HepG2 (cell line): ENCODE measurements around the gene KRTAP4-16. TPM values are rescaled to one million over a fixed set of nuclear protein-coding genes. Genes with fewer than 3 reads are reported as not detected.

Experiments
- ATAC-seq: fragments of 200-7000 bp; cut with Tn5 transposase; 3 replicates; pipeline ENCODE4 v1.9.1; 2020; ENCODE audit warnings: mild to moderate bottlenecking, moderate library complexity
- BruUV-seq: library from RNA; stranded (reverse); fragments of 400-500 nt; replicated peaks from 2 replicates; lab custom pipeline; 2021; lab: Mats Ljungman, UMichigan
- CTCF ChIA-PET: fragments of 300-600 bp; formaldehyde crosslinking; extraction: SDS; loops from one replicate; lab custom pipeline; 2021; ENCODE audit warnings: low total read pairs, inconsistent platforms, low intra/inter-chr PET ratio; lab: Yijun Ruan, JAX
- POLR2A ChIA-PET: fragments of 350-600 bp; sonication (Branson Sonifier 250); formaldehyde crosslinking; loops from one replicate; lab custom pipeline; 2020; ENCODE audit warnings: antibody characterized with exemption, inconsistent platforms; lab: Yijun Ruan, JAX
- DNase-seq: peaks from one replicate; pipeline ENCODE4 v3.0.0-alpha.2; 2015; ENCODE audit warnings: low spot score
- FAIRE-seq: peaks from 3 replicates; lab custom pipeline; 2011; peaks lifted over from hg19 to GRCh38; lab: Jason Lieb, UNC
- H2AFZ ChIP-seq: one replicate; pipeline ENCODE4 v1.6.1; 2011; ENCODE audit warnings: low read length, inconsistent platforms
- H3K27ac ChIP-seq: fragments of 300-600 bp; 3 replicates; pipeline ENCODE4 v1.8.0; 2011; ENCODE audit warnings: mixed run types, mild to moderate bottlenecking, mixed read lengths, low read length, inconsistent platforms; ENCODE audit not compliant: insufficient read depth; ENCODE audit errors: extremely low read length
- H3K27me3 ChIP-seq, 2 experiments: fragments of 200-600 bp in 1 of 2; 2 replicates in 1 of 2; 3 replicates in 1 of 2; pipeline versions ENCODE4 v1.6.0 to v1.8.0; 2011; ENCODE audit warnings: low read length in 2 of 2, mild to moderate bottlenecking in 2 of 2, moderate library complexity in 2 of 2, inconsistent platforms in 1 of 2; ENCODE audit not compliant: insufficient read depth in 2 of 2, control insufficient read depth in 1 of 2
- H3K36me3 ChIP-seq, 2 experiments: fragments of 200-600 bp in 1 of 2; replicated peaks in 1 of 2; 2 replicates in 1 of 2; 3 replicates in 1 of 2; pipeline versions ENCODE4 v1.5.1 to v1.8.0; 2011; ENCODE audit warnings: low read length in 2 of 2, inconsistent platforms in 1 of 2; ENCODE audit not compliant: insufficient read depth in 2 of 2, control insufficient read depth in 1 of 2
- H3K4me1 ChIP-seq: 2 replicates; pipeline ENCODE4 v1.5.1; 2012; ENCODE audit warnings: low read length, inconsistent platforms; ENCODE audit not compliant: insufficient read depth
- H3K4me2 ChIP-seq: 2 replicates; pipeline ENCODE4 v1.6.0; 2011; ENCODE audit warnings: low read depth, low read length, inconsistent platforms
- H3K4me3 ChIP-seq, 3 experiments: fragments of 200-600 bp in 1 of 3; sonication (generic), shearing (Covaris generic) in 1 of 3; replicated peaks in 1 of 3; 2 replicates each; pipeline ENCODE4 v1.5.1; 2011 to 2016; ENCODE audit warnings: low read length in 3 of 3, inconsistent platforms in 2 of 3, low read depth in 2 of 3, mild to moderate bottlenecking in 2 of 3, control low read depth in 1 of 3, mixed read lengths in 1 of 3; ENCODE audit not compliant: insufficient read depth in 1 of 3
- H3K79me2 ChIP-seq: one replicate; pipeline ENCODE4 v1.6.1; 2011; ENCODE audit warnings: low read length, inconsistent platforms; ENCODE audit not compliant: insufficient read depth
- H3K9ac ChIP-seq: 2 replicates; pipeline ENCODE4 v1.6.0; 2011; ENCODE audit warnings: mild to moderate bottlenecking, low read depth, low read length, inconsistent platforms; ENCODE audit not compliant: insufficient read depth
- H3K9me3 ChIP-seq: 2 replicates; pipeline ENCODE4 v1.5.1; 2012; ENCODE audit warnings: mild to moderate bottlenecking, low read length
- H4K20me1 ChIP-seq: 2 replicates; pipeline ENCODE4 v1.6.0; 2011; ENCODE audit warnings: inconsistent platforms, mild to moderate bottlenecking, low read length, moderate library complexity; ENCODE audit not compliant: insufficient read depth
- ASH2L ChIP-seq: fragments of 300-600, 200-600 bp; sonication (generic); IDR thresholded peaks from 2 replicates; pipeline ENCODE4 v1.7.0; 2017; ENCODE audit warnings: low read depth, mild to moderate bottlenecking, moderate library complexity, mixed read lengths, low read length; ENCODE audit not compliant: insufficient read length
- GPBP1L1 ChIP-seq: sonication (generic); formaldehyde crosslinking; IDR thresholded peaks from 2 replicates; pipeline ENCODE4 v1.5.0; 2020; ENCODE audit warnings: mild to moderate bottlenecking, missing genetic modification reagents
- HOMEZ ChIP-seq: IDR thresholded peaks from 2 replicates; pipeline ENCODE4 v1.6.1; 2016; ENCODE audit warnings: low read depth
- MAZ ChIP-seq, 2 experiments: sonication (generic) in 1 of 2; formaldehyde crosslinking in 1 of 2; IDR thresholded peaks; 2 replicates each; pipeline versions ENCODE4 v1.5.0 to v1.6.1; 2012 to 2020; ENCODE audit warnings: low read depth in 2 of 2, mild to moderate bottlenecking in 2 of 2, borderline replicate concordance in 1 of 2, improper control_type of control experiment in 1 of 2, low read length in 1 of 2, missing genetic modification reagents in 1 of 2, moderate library complexity in 1 of 2
- MEF2D ChIP-seq: sonication (generic); formaldehyde crosslinking; IDR thresholded peaks from 2 replicates; pipeline ENCODE4 v1.5.1; 2020; ENCODE audit warnings: mild to moderate bottlenecking, missing genetic modification reagents
- SOX5 ChIP-seq: IDR thresholded peaks from 2 replicates; pipeline ENCODE4 v1.6.1; 2016; ENCODE audit warnings: borderline replicate concordance
- TFE3 ChIP-seq: IDR thresholded peaks from 2 replicates; pipeline ENCODE4 v1.6.1; 2016
- U2AF1 ChIP-seq: fragments of 200-400 bp; formaldehyde crosslinking; optimal IDR thresholded peaks from 2 replicates; pipeline ENCODE3; 2017; ENCODE audit warnings: mild to moderate bottlenecking, low read depth, low read length
- ZBTB7A ChIP-seq: sonication (generic); formaldehyde crosslinking; IDR thresholded peaks from 2 replicates; pipeline ENCODE4 v1.8.0; 2022; ENCODE audit warnings: mild to moderate bottlenecking, missing genetic modification reagents
- ZNF280D ChIP-seq: sonication (generic); formaldehyde crosslinking; IDR thresholded peaks from 2 replicates; pipeline ENCODE4 v1.5.1; 2020; ENCODE audit warnings: mild to moderate bottlenecking, missing genetic modification reagents
- WGBS: methylation state at CpG from one replicate; pipeline ENCODE4 v1.1.6; 2017; ENCODE audit warnings: low lambda C conversion rate; 5-methylcytosine and 5-hydroxymethylcytosine counted together
- in situ Hi-C: cut with HindIII; loops from 2 replicates; pipeline ENCODE4 v1.10.0; 2017; ENCODE audit warnings: low pct_unique_long_range_greater_than_20kb; ENCODE audit not compliant: extremely low pct_ligation_motif_present
- intact Hi-C: fragments of 100-400 bp; cut with micrococcal nuclease; formaldehyde crosslinking; loops from one replicate; pipeline ENCODE4 v1.10.0; 2022; ENCODE audit not compliant: unreplicated experiment
- polyA plus RNA-seq, 8 experiments: library from polyadenylated mRNA; depleted of rRNA in 3 of 8; stranded (reverse) in 7 of 8; unstranded in 1 of 8; fragments of >200 nt; fragmentation: Illumina TruSeq in 4 of 8; extraction: Trizol in 4 of 8; gene quantifications; 2 replicates each; pipeline versions ENCODE4 v1.2.1 to v1.2.3, GENCODE V29; 2011 to 2016; ENCODE audit warnings: low read depth in 4 of 8, missing spikeins in 1 of 8, mixed read lengths in 1 of 8; ENCODE audit not compliant: insufficient read depth in 1 of 8
- total RNA-seq, 5 experiments: library from RNA; depleted of rRNA; stranded (reverse); fragments of >200 nt; fragmentation: Illumina TruSeq; extraction: Trizol; gene quantifications; 2 replicates each; pipeline ENCODE4 v1.2.3, GENCODE V29; 2016; ENCODE audit warnings: low read depth in 1 of 5

Gene KRTAP4-16
- total and polyA plus RNA-seq, 2 of the 13 experiments (the other 11 are each of a cell fraction or from before 2014, with no cell fraction given) = not detected

- POLR2A ChIA-PET = no interaction called here
- Histone ChIP-seq H4K20me1 (no peaks in the 10 kb centered on the region), H3K4me2 (no peak overlapping the region), H3K4me1 (no peaks in the 10 kb centered on the region), H3K9ac (no peak overlapping the region), H3K27me3 (no peaks in the 10 kb centered on the region), H3K4me3 (no peak overlapping the region), H3K27ac (no peak overlapping the region), H3K79me2 (no peaks in the 10 kb centered on the region), H2AFZ (no peak overlapping the region), H3K9me3 (peaks cover 40% of the 10 kb centered on the region), H3K36me3 (no peaks in the 10 kb centered on the region)
- FAIRE-seq (no peak), ATAC-seq (no peak), DNase-seq (no peak)
- CTCF ChIA-PET = no interaction called here
- WGBS = 5% methylated on average over 1 of the region's 1 CpG
- intact Hi-C loops (no loop called here), in situ Hi-C loops (no loop called here)
- no TSS peak for BruUV-seq
- no peak for TF ChIP-seq MEF2D
- no peak for TF ChIP-seq ASH2L
- no peak for TF ChIP-seq SOX5 (CRISPR knock-in tag)
- TF ChIP-seq U2AF1 = no peak
- TF ChIP-seq MAZ (IDR thresholded peaks at IDR 0.05; ENCODE audit: borderline replicate concordance, low read depth, low read length) = no peak
- TF ChIP-seq MAZ (CRISPR knock-in tag; IDR thresholded peaks at IDR 0.05; ENCODE audit: low read depth) = no peak
- TF ChIP-seq ZBTB7A (CRISPR knock-in tag) = no peak
- TF ChIP-seq TFE3 = no peak
- no peak for TF ChIP-seq HOMEZ (CRISPR knock-in tag)
- no peak for TF ChIP-seq GPBP1L1 (CRISPR knock-in tag)
- TF ChIP-seq ZNF280D (CRISPR knock-in tag) = no peak
Measured at GRCh38 chr17:41144846-41145245, 42.8 kb upstream of the KRTAP4-16 start.
